WTC11 (cell line): ENCODE measurements around the gene PLCH2. TPM values are rescaled to one million over a fixed set of nuclear protein-coding genes. Genes with fewer than 3 reads are reported as not detected.

Source experiments
- ATAC-seq: fragments of 200-7000 bp; cut with Tn5 transposase; 2 replicates; pipeline ENCODE4 v1.10.0; 2021; ENCODE audit warnings: mild to moderate bottlenecking, moderate library complexity
- CTCF ChIA-PET: fragments of 300-600 bp; sonication (Branson Sonifier 250); formaldehyde crosslinking; loops from one replicate; lab custom pipeline; 2021; ENCODE audit warnings: antibody characterized with exemption; lab: Charles Lee
- POLR2A ChIA-PET: fragments of 350-600 bp; sonication (Branson Sonifier 250); formaldehyde crosslinking; loops from one replicate; lab custom pipeline; 2021; ENCODE audit warnings: antibody characterized with exemption; lab: Charles Lee
- DNase-seq: peaks from one replicate; pipeline ENCODE4 v3.0.0; 2021; ENCODE audit warnings: low spot score
- H3K27ac Mint-ChIP-seq: 2 replicates; pipeline ENCODE4 v1.8.0; 2021; ENCODE audit warnings: mixed read lengths
- H3K27me3 Mint-ChIP-seq: 2 replicates; pipeline ENCODE4 v1.8.0; 2021; ENCODE audit warnings: low read depth, mild to moderate bottlenecking, moderate library complexity, mixed read lengths
- H3K36me3 Mint-ChIP-seq: 2 replicates; pipeline ENCODE4 v1.8.0; 2021; ENCODE audit warnings: mixed read lengths
- H3K4me1 Mint-ChIP-seq: 2 replicates; pipeline ENCODE4 v1.8.0; 2022; ENCODE audit warnings: mixed read lengths
- H3K4me3 Mint-ChIP-seq: 2 replicates; pipeline ENCODE4 v1.8.0; 2021; ENCODE audit warnings: mild to moderate bottlenecking, moderate library complexity, mixed read lengths
- H3K9me3 Mint-ChIP-seq: 2 replicates; pipeline ENCODE4 v1.8.0; 2021; ENCODE audit warnings: mixed read lengths
- CREB1 ChIP-seq: sonication (generic); formaldehyde crosslinking; IDR thresholded peaks from 2 replicates; pipeline ENCODE4 v1.8.0; 2023; ENCODE audit warnings: mild to moderate bottlenecking, missing genetic modification reagents
- CREM ChIP-seq: sonication (generic); formaldehyde crosslinking; IDR thresholded peaks from 2 replicates; pipeline ENCODE4 v1.8.1; 2022; ENCODE audit warnings: mild to moderate bottlenecking, missing genetic modification reagents, moderate library complexity
- ELF4 ChIP-seq: sonication (generic); formaldehyde crosslinking; IDR thresholded peaks from 2 replicates; pipeline ENCODE4 v1.8.1; 2022; ENCODE audit warnings: low read depth, mild to moderate bottlenecking, moderate library complexity, missing genetic modification reagents
- FOXJ3 ChIP-seq: sonication (generic); formaldehyde crosslinking; IDR thresholded peaks from 2 replicates; pipeline ENCODE4 v1.9.0; 2021; ENCODE audit warnings: missing genetic modification reagents, mild to moderate bottlenecking, borderline replicate concordance
- FOXP1 ChIP-seq: sonication (generic); formaldehyde crosslinking; IDR thresholded peaks from 2 replicates; pipeline ENCODE4 v1.8.0; 2022; ENCODE audit warnings: missing genetic modification reagents, mild to moderate bottlenecking, moderate library complexity, borderline replicate concordance
- GABPB1 ChIP-seq: sonication (generic); formaldehyde crosslinking; IDR thresholded peaks from 2 replicates; pipeline ENCODE4 v1.8.1; 2023; ENCODE audit warnings: mild to moderate bottlenecking, missing genetic modification reagents
- IRF2 ChIP-seq: sonication (generic); formaldehyde crosslinking; IDR thresholded peaks from 2 replicates; pipeline ENCODE4 v1.8.0; 2022; ENCODE audit warnings: low read depth, missing genetic modification reagents, borderline replicate concordance
- KAT7 ChIP-seq: sonication (generic); formaldehyde crosslinking; IDR thresholded peaks from 2 replicates; pipeline ENCODE4 v1.8.1; 2023; ENCODE audit warnings: missing genetic modification reagents, mild to moderate bottlenecking, borderline replicate concordance
- MYBL2 ChIP-seq: sonication (generic); formaldehyde crosslinking; IDR thresholded peaks from 2 replicates; pipeline ENCODE4 v1.8.1; 2023; ENCODE audit warnings: mild to moderate bottlenecking, moderate library complexity, missing genetic modification reagents
- NFATC4 ChIP-seq: fragments of 250-450 bp; sonication (Bioruptor Pico); IDR thresholded peaks from 2 replicates; pipeline ENCODE4 v1.9.0; 2021; ENCODE audit warnings: mild to moderate bottlenecking
- NFE2L1 ChIP-seq: sonication (generic); formaldehyde crosslinking; IDR thresholded peaks from 2 replicates; pipeline ENCODE4 v1.8.1; 2023; ENCODE audit warnings: missing genetic modification reagents
- NR1H2 ChIP-seq: sonication (generic); formaldehyde crosslinking; IDR thresholded peaks from 2 replicates; pipeline ENCODE4 v1.9.0; 2021; ENCODE audit warnings: mild to moderate bottlenecking, moderate library complexity, missing genetic modification reagents
- RELA ChIP-seq: sonication (generic); formaldehyde crosslinking; IDR thresholded peaks from 2 replicates; pipeline ENCODE4 v1.8.1; 2022; ENCODE audit warnings: missing genetic modification reagents, mild to moderate bottlenecking, borderline replicate concordance
- SP1 ChIP-seq: sonication (generic); formaldehyde crosslinking; conservative IDR thresholded peaks from 2 replicates; pipeline ENCODE4 v1.8.1; 2022; ENCODE audit warnings: missing genetic modification reagents
- TEAD4 ChIP-seq: sonication (generic); formaldehyde crosslinking; IDR thresholded peaks from 2 replicates; pipeline ENCODE4 v1.8.0; 2022; ENCODE audit warnings: mild to moderate bottlenecking, missing genetic modification reagents
- ZBTB21 ChIP-seq: sonication (generic); formaldehyde crosslinking; IDR thresholded peaks from 2 replicates; pipeline ENCODE4 v1.8.1; 2023; ENCODE audit warnings: mild to moderate bottlenecking, missing genetic modification reagents, borderline replicate concordance
- ZNF121 ChIP-seq: sonication (generic); formaldehyde crosslinking; IDR thresholded peaks from 2 replicates; pipeline ENCODE4 v1.8.0; 2023; ENCODE audit warnings: missing genetic modification reagents
- ZNF219 ChIP-seq: sonication (generic); formaldehyde crosslinking; IDR thresholded peaks from 2 replicates; pipeline ENCODE4 v1.8.0; 2023; ENCODE audit warnings: missing genetic modification reagents, mild to moderate bottlenecking, borderline replicate concordance
- ZNF671 ChIP-seq: fragments of 250-450 bp; sonication (Bioruptor Pico); IDR thresholded peaks from 2 replicates; pipeline ENCODE4 v1.8.0; 2021; ENCODE audit warnings: mild to moderate bottlenecking
- total RNA-seq: library from RNA; stranded (reverse); gene quantifications from 3 replicates; pipeline ENCODE4 v1.2.3, GENCODE V29; 2021
- TF ChIP-seq, protein P1 (sequence below): sonication (generic); formaldehyde crosslinking; IDR thresholded peaks from 2 replicates; pipeline ENCODE4 v1.8.0; 2022; ENCODE audit warnings: missing genetic modification reagents
- TF ChIP-seq, protein P2 (sequence below): fragments of 250-450 bp; sonication (Bioruptor Pico); IDR thresholded peaks from 2 replicates; pipeline ENCODE4 v1.9.0; 2021; ENCODE audit warnings: mild to moderate bottlenecking
- TF ChIP-seq, protein P3 (sequence below): sonication (generic); formaldehyde crosslinking; IDR thresholded peaks from 2 replicates; pipeline ENCODE4 v1.8.0; 2022; ENCODE audit warnings: mild to moderate bottlenecking, missing genetic modification reagents
- TF ChIP-seq, protein P4 (sequence below): sonication (generic); formaldehyde crosslinking; IDR thresholded peaks from 2 replicates; pipeline ENCODE4 v1.8.1; 2022; ENCODE audit warnings: mild to moderate bottlenecking, moderate library complexity, missing genetic modification reagents
- TF ChIP-seq, protein P5 (sequence below): sonication (generic); formaldehyde crosslinking; conservative IDR thresholded peaks from 2 replicates; pipeline ENCODE4 v1.8.1; 2022; ENCODE audit warnings: mild to moderate bottlenecking, missing genetic modification reagents
- TF ChIP-seq, protein P6 (sequence below): sonication (generic); formaldehyde crosslinking; IDR thresholded peaks from 2 replicates; pipeline ENCODE4 v1.8.1; 2023; ENCODE audit warnings: mild to moderate bottlenecking, missing genetic modification reagents, moderate library complexity
- TF ChIP-seq, protein P7 (sequence below): fragments of 250-450 bp; sonication (Bioruptor Pico); IDR thresholded peaks from 2 replicates; pipeline ENCODE4 v2.1.2; 2022; ENCODE audit warnings: mild to moderate bottlenecking, moderate library complexity
- TF ChIP-seq, protein P8 (sequence below): sonication (generic); formaldehyde crosslinking; conservative IDR thresholded peaks from 2 replicates; pipeline ENCODE4 v1.8.1; 2023; ENCODE audit warnings: mild to moderate bottlenecking, low read depth, missing genetic modification reagents, moderate library complexity

Gene PLCH2
- total RNA-seq, 1 experiment from 2014 or later: 0.17 TPM

DNA sequence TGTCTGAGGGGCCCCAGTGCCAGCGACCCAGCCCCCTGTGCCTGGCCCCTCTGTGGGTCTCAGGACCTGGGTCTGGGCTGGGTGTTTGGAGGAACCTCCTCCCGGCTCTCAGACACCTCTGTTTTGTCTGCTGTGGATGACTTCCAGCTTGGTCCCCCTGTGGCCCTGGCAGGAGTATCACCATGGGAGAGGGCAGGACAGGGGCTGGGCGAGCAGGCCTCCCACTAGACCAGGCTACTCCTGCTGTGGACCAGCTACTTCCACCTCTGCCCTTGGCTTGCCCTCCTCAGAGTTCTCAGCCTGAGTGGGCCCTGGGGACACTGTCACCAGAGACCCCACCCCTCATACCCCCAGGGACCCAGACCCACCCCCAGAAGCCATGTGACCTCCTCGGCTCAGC, 21.8 kb downstream of the PLCH2 start:
- Mint-ChIP-seq H3K36me3 (no peaks in the 10 kb centered on the region), H3K27ac (no peak overlapping the region), H3K27me3 (no peaks in the 10 kb centered on the region), H3K9me3 (no peaks in the 10 kb centered on the region), H3K4me1 (no peaks in the 10 kb centered on the region), H3K4me3 (no peak overlapping the region)
- POLR2A ChIA-PET: no interaction called here
- CTCF ChIA-PET: interaction anchor here (0.6 to 1.1 kb wide), 3 partner anchors 81 to 116 kb away, joined by 3 read pairs; no protein-coding TSS in a partner anchor
- DNase-seq: no peak
- ATAC-seq: no peak
- TF ChIP-seq IRF2 (CRISPR knock-in tag) (no peak), TEAD4 (CRISPR knock-in tag) (no peak), CREM (no peak), ZNF121 (CRISPR knock-in tag) (no peak), FOXJ3 (CRISPR knock-in tag) (no peak)
- TF ChIP-seq, protein P1, sequence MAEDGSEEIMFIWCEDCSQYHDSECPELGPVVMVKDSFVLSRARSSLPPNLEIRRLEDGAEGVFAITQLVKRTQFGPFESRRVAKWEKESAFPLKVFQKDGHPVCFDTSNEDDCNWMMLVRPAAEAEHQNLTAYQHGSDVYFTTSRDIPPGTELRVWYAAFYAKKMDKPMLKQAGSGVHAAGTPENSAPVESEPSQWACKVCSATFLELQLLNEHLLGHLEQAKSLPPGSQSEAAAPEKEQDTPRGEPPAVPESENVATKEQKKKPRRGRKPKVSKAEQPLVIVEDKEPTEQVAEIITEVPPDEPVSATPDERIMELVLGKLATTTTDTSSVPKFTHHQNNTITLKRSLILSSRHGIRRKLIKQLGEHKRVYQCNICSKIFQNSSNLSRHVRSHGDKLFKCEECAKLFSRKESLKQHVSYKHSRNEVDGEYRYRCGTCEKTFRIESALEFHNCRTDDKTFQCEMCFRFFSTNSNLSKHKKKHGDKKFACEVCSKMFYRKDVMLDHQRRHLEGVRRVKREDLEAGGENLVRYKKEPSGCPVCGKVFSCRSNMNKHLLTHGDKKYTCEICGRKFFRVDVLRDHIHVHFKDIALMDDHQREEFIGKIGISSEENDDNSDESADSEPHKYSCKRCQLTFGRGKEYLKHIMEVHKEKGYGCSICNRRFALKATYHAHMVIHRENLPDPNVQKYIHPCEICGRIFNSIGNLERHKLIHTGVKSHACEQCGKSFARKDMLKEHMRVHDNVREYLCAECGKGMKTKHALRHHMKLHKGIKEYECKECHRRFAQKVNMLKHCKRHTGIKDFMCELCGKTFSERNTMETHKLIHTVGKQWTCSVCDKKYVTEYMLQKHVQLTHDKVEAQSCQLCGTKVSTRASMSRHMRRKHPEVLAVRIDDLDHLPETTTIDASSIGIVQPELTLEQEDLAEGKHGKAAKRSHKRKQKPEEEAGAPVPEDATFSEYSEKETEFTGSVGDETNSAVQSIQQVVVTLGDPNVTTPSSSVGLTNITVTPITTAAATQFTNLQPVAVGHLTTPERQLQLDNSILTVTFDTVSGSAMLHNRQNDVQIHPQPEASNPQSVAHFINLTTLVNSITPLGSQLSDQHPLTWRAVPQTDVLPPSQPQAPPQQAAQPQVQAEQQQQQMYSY (CRISPR knock-in tag): no peak
- TF ChIP-seq, protein P2, sequence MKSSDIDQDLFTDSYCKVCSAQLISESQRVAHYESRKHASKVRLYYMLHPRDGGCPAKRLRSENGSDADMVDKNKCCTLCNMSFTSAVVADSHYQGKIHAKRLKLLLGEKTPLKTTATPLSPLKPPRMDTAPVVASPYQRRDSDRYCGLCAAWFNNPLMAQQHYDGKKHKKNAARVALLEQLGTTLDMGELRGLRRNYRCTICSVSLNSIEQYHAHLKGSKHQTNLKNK (CRISPR knock-in tag): no peak
- TF ChIP-seq, protein P3, sequence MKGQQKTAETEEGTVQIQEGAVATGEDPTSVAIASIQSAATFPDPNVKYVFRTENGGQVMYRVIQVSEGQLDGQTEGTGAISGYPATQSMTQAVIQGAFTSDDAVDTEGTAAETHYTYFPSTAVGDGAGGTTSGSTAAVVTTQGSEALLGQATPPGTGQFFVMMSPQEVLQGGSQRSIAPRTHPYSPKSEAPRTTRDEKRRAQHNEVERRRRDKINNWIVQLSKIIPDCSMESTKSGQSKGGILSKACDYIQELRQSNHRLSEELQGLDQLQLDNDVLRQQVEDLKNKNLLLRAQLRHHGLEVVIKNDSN (CRISPR knock-in tag): no peak
- TF ChIP-seq, protein P4, sequence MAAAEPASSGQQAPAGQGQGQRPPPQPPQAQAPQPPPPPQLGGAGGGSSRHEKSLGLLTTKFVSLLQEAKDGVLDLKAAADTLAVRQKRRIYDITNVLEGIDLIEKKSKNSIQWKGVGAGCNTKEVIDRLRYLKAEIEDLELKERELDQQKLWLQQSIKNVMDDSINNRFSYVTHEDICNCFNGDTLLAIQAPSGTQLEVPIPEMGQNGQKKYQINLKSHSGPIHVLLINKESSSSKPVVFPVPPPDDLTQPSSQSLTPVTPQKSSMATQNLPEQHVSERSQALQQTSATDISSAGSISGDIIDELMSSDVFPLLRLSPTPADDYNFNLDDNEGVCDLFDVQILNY: no peak
- TF ChIP-seq, protein P5, sequence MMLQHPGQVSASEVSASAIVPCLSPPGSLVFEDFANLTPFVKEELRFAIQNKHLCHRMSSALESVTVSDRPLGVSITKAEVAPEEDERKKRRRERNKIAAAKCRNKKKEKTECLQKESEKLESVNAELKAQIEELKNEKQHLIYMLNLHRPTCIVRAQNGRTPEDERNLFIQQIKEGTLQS: no peak

DNA sequence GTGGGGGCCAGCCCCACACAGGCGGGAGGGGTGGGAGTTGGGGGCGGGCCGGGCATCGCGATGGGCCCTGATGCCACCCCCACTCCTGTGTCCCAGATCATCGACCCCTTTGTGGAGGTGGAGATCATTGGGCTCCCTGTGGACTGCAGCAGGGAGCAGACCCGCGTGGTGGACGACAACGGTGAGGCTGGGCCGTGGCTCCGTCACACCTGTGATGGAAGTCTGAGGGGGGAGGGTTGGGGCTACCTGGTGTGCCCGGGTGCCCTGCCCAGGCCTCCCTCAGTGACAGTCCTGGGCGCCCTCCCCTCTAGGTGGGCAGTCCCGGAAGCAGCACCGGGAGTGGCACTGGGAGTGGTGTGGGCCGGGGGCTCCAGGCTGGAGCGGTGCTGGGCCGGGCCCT, 22.6 kb downstream of the PLCH2 start:
- ChIA-PET POLR2A (no interaction called here), CTCF (interaction anchor here (1.1 kb wide), 1 partner anchor 117 kb away, joined by 3 read pairs; no protein-coding TSS in a partner anchor)
- Mint-ChIP-seq H3K36me3 (no peaks in the 10 kb centered on the region), H3K4me3 (no peak overlapping the region), H3K9me3 (no peaks in the 10 kb centered on the region), H3K27me3 (no peaks in the 10 kb centered on the region), H3K4me1 (no peaks in the 10 kb centered on the region), H3K27ac (no peak overlapping the region)
- DNase-seq (no peak), ATAC-seq (no peak)
- TF ChIP-seq, protein P6, sequence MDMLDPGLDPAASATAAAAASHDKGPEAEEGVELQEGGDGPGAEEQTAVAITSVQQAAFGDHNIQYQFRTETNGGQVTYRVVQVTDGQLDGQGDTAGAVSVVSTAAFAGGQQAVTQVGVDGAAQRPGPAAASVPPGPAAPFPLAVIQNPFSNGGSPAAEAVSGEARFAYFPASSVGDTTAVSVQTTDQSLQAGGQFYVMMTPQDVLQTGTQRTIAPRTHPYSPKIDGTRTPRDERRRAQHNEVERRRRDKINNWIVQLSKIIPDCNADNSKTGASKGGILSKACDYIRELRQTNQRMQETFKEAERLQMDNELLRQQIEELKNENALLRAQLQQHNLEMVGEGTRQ (CRISPR knock-in tag): no peak
- TF ChIP-seq, protein P7, sequence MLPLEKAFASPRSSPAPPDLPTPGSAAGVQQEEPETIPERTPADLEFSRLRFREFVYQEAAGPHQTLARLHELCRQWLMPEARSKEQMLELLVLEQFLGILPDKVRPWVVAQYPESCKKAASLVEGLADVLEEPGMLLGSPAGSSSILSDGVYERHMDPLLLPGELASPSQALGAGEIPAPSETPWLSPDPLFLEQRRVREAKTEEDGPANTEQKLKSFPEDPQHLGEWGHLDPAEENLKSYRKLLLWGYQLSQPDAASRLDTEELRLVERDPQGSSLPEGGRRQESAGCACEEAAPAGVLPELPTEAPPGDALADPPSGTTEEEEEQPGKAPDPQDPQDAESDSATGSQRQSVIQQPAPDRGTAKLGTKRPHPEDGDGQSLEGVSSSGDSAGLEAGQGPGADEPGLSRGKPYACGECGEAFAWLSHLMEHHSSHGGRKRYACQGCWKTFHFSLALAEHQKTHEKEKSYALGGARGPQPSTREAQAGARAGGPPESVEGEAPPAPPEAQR: no peak
- TF ChIP-seq GABPB1 (CRISPR knock-in tag) (no peak), ZBTB21 (CRISPR knock-in tag) (no peak), ZNF671 (CRISPR knock-in tag) (no peak), ZNF219 (CRISPR knock-in tag) (no peak), NFE2L1 (CRISPR knock-in tag) (no peak), RELA (CRISPR knock-in tag) (no peak), NFATC4 (CRISPR knock-in tag) (no peak), ZNF121 (CRISPR knock-in tag) (no peak), SP1 (CRISPR knock-in tag) (no peak), KAT7 (CRISPR knock-in tag) (no peak), MYBL2 (CRISPR knock-in tag) (no peak), CREB1 (no peak), NR1H2 (CRISPR knock-in tag) (no peak), FOXP1 (CRISPR knock-in tag) (no peak), ELF4 (no peak)
- TF ChIP-seq, protein P8, sequence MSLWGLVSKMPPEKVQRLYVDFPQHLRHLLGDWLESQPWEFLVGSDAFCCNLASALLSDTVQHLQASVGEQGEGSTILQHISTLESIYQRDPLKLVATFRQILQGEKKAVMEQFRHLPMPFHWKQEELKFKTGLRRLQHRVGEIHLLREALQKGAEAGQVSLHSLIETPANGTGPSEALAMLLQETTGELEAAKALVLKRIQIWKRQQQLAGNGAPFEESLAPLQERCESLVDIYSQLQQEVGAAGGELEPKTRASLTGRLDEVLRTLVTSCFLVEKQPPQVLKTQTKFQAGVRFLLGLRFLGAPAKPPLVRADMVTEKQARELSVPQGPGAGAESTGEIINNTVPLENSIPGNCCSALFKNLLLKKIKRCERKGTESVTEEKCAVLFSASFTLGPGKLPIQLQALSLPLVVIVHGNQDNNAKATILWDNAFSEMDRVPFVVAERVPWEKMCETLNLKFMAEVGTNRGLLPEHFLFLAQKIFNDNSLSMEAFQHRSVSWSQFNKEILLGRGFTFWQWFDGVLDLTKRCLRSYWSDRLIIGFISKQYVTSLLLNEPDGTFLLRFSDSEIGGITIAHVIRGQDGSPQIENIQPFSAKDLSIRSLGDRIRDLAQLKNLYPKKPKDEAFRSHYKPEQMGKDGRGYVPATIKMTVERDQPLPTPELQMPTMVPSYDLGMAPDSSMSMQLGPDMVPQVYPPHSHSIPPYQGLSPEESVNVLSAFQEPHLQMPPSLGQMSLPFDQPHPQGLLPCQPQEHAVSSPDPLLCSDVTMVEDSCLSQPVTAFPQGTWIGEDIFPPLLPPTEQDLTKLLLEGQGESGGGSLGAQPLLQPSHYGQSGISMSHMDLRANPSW (CRISPR knock-in tag): no peak
